GM19023 (cell line): ENCODE measurements around the gene MACROD1.

Source experiments
- ATAC-seq: cut with Tn5 transposase; IDR thresholded peaks from one replicate; pipeline ENCODE4 v1.9.1; 2021; ENCODE audit warnings: mild to moderate bottlenecking, moderate library complexity; ENCODE audit not compliant: unreplicated experiment

The MACROD1 gene

DNA sequence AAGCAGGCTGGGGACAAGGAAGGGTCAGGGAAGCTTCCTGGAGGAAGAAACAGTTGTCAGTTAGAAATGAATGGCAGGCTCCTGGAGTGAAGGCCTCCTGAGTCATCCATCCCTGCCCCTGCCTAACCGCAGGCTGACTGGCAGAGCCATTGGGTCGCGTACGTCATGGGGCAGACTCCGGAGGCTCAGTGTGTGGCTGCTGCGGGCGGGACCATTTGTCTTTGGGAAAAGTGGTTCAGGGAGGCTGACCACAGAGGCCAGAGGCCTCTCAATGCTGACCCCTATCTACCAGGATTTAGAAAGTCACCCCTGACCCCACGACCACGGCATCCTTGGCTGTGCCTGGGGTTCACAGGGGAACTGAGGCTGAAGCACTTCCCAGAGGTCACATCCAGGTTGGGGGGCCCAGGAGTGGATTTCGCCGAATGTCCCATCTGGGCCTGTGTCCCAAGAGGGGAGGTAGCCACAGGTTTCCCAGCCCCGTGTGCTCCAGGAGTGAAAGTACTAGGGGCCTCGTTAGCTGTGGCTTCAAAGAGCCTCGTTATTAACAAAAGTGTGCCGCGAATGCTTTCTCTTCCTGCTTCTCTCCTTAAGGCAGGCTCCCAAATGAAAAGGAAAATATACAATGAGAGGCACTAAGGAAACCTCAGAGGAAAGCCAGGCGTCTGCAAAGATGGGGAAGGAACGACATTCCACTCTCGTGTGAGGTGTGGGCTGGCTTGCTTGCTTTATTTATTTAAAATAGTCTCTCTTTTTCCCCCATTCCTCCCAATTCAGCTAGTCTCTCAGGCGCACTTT lies 71.3 kb downstream of the MACROD1 start:
- no peak for ATAC-seq

DNA sequence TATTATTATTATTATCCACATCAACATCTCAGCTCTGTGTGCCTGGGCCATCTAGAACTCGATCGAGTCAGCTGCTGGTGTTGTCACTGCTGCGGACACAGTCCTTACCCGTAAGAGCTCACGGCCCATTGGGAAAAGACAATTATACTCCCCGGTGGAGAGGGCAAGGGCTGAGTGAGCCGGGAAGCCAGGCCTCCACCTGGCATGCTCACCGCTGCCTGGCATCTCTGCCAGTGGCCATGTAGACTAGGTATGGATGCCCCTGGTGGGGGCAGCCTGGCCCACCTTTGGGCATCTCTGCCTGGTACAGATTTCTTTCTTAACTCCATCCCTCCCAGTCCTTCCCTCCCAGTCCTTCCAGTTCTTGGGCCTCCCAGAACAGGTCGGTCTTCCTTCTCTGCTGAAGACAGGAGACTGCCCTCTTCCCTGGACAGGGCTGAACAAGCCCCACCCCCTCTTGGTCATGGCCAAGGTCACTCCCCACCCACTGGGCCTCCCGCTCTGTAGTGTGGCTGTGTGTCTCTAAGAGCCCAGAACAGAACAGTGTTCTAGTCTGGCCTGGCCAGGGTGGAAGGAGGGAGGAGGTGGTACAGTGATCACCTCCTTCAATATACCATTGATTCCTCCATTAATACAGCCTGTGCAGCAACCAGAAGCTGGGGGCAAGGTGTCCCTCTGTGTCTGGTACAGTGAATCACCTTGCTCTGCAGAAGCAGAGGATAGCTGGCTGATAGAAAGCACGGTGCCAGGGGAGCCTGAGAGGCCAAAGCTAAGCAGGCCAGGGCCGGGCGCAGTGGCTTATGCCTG lies 72.5 kb downstream of the MACROD1 start:
- ATAC-seq = no peak

DNA sequence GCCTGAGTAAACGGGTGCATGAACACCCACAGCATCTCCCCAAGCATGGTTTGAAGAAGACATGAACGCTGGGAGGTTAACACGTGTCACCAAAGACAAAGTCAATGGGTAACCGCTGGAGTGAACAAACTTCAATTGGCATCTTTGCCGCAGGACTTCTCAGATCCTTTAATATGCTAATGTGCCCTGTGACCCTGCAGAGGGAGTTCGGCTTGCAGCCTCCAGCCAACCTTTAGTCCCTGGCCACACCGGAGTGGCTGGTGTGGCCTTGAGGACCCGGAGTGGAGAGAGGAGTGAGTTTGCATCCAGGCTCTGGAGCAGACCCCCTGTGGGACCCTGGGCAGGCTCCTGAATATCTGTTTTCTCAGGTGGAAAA lies 73.2 kb downstream of the MACROD1 start:
- ATAC-seq = no peak

DNA sequence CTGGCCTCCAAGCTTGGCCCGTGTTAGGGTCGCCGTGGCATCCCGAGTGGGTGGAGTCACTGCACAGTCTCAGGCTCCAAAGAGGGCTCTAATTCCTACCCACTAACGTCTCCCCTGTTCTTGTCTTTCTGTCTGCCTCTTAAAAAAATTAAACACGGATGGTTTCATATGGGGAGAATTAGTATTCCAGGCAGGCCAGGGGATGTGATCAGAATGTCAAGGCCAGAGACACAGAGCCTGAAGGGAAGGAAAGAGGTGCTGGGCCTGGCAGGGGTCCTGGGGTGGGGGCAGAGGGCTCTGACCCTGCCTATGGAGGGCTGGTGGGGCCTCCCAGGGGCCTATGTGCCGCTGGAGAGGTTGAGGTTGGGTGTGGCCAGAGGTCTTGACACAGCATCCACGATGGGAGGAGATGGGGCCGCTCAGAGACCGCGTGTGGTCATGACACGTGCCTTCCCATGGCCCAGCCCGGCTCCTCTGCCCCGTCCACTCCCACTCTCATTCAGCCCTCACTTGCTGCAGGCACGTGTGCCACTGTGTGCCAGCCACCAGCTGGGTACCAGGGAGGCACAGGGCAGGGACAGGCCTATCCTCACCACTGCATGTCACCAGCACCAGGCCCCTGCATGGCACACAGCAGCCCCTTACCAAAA lies 73.7 kb downstream of the MACROD1 start:
- ATAC-seq = no peak

DNA sequence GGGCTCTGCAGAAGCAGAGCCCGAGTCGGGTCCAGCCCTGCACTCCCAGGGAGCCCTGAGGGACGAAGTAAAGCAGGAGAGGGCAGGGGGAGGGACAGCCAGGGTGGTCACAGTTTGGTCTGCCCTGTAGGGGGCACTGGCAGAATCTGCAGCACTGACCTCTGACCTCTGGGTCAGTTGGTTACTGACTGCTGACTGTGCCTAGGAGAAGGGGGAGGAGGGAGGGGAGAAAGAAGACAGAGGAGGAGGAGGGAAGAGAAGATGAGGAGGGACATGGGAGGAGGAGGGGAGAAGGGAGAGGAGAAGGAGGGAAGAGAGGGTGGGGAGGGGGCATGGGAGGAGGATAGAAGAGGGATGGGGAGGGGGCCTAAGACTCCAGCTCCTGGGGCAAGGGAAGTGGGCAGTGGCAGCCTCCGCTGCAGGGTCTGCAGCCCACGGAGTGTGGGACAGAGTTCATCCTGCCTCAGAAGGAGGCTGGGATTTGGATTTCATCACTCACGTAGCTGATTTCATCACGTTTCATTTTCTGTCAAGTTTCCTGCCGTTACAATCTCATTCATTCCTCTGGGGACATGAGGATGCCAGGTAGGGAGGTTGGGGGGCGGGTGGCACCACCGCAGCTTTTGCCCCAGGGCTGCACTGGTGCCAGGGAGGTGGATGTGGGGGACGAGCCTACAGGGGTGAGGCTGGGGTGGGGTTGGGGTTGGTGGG lies 75.0 kb downstream of the MACROD1 start:
- ATAC-seq = no peak

- ATAC-seq = no peak
Measured at GRCh38 chr11:64089915-64090805, 75.8 kb downstream of the MACROD1 start.

DNA sequence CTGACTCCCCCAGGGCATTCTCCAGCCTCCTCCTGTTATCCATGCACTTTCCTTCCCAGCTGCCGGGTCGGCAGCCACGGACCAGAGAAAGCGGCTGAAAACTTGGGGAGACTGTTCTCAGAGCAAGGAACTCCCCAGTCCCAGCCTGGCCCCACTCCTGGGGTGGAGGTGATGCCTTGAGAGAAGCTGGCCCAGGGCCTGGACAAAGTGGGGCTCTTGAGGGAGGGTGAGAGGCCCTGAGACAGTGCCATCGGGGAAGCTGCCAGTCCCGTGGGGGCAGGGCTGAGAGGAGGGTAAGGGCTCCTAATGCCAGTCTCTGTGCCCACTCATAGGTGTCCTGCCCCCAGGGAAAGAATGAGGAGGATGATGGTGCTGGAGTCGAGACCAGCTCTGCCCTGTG lies 76.4 kb downstream of the MACROD1 start:
- no peak for ATAC-seq

DNA sequence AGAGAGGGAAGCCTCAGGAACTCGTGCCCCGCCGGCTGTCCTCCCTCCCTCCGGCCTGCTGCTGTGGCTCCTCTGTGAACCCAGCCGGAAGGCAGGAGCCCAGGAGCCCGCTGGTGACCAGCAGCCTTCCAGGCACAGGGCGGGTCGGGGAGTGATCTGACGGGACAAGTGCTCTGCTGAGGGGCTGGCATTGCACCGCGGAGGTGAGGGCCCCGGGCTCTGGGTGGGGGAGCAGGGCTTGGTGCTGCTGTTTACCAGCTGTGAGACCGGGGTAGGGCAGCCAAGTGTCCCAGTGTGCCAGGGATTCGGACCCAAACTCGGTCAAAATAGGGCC lies 76.9 kb downstream of the MACROD1 start:
- no peak for ATAC-seq

- ATAC-seq = no peak
Measured at GRCh38 chr11:64088162-64089026, 77.5 kb downstream of the MACROD1 start.

GRCh38 chr11:64086258-64087123 lies 79.4 kb downstream of the MACROD1 start:
- no peak for ATAC-seq

- no peak for ATAC-seq
Measured at GRCh38 chr11:64085906-64086257, 80.0 kb downstream of the MACROD1 start.

DNA sequence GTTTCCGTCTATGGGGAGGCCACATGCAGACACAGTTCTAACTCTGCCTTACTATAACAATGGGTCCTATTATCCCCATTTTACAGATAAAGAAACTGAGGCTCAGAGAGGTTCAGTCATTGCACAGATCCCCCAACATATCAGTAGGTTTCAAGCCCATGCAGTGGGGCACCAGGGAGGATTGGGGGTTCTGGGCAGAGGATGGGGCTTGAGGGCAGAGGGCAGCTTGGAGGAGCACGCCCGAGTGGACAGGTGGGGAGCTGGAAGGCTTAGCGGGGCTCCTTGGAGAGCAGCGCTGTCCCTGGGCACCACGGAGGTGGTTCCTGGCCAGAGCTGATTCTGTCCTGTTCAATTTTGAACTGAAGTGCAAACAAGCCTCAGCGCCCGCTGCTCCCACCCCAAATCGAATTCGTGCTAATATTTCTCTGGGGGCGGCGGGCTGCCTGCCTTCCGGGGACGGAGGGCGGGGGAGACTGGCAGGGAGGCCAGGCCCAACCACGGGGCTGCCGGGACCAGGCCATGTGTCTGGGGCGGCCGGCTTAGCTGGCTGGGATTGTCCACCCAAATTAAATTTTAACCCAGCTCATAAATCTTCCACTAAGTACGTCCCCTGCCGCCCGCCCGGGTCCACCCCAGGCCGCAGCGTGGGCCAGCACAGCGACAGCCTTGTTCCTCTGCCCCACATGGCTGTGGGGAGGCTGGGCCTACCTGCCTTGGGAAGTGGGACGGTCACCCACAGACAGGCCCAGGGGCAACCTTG lies 80.8 kb downstream of the MACROD1 start:
- ATAC-seq = no peak

DNA sequence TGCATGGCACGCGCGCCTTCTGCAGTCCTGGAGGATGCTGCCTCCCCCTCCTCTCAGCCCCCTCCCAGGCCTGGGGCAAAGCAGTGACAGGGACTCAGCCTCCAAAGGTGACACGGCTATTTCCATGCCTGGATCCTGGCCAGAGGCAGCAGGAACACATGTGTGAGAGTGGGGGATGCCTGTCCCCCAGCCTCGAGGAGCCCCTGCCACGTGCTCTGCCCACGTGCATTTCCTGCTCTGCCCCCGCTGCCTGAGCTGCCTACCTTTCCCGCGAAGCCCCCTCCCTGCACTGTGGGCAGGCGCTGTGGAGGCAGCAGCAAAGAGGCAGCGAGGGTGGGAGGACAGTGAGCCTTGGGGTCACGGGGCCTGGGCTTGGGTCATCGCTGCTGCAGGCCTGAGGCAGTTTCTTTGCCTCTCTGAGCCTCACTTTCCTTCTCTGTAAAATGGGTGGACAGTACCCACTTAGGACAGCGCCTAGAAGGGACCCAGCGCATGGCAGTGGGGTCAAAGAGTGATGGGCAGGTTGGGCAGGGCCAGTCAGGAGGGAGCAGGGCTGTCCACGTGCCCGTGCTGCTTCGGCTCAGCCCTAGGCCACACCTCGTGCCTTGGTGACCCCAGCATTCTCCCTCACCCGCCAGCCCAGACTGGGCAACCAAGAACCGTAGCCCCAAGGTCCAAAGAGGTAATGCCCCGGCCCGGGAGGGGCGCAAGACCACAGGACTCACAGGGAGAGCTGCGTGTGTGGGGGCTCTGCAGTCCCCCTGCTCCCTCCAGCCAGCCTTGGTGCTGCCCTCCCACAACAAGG lies 81.6 kb downstream of the MACROD1 start:
- no peak for ATAC-seq

GRCh38 chr11:64083398-64084080 lies 82.4 kb downstream of the MACROD1 start:
- ATAC-seq = no peak

GRCh38 chr11:64081745-64082442 lies 84.0 kb downstream of the MACROD1 start:
- no peak for ATAC-seq

GRCh38 chr11:64080390-64080789 lies 85.5 kb downstream of the MACROD1 start:
- ATAC-seq = no peak
